Common myeloid progenitor, CD34-positive (primary cell): ENCODE measurements around the gene AFAP1L2.

Experiments used
- CTCF ChIA-PET: fragments of 350-600 bp; sonication (Branson Sonifier 250); formaldehyde crosslinking; loops from one replicate; lab custom pipeline; 2021; ENCODE audit warnings: antibody characterized with exemption; lab: Charles Lee
- POLR2A ChIA-PET: fragments of 350-600 bp; sonication (Branson Sonifier 250); formaldehyde crosslinking; loops from one replicate; lab custom pipeline; 2021; ENCODE audit warnings: antibody characterized with exemption; lab: Charles Lee
- DNase-seq, 3 donors: peaks; one replicate each; pipeline versions ENCODE4 v3.0.0 to v3.0.0-alpha.2; 2013
- H3K27ac ChIP-seq, 2 experiments: 1 replicate in 1 of 2; 2 replicates in 1 of 2; pipeline ENCODE4 v1.7.0; 2013; ENCODE audit warnings: inconsistent platforms in 2 of 2, low read length in 2 of 2, mild to moderate bottlenecking in 2 of 2, low read depth in 1 of 2, moderate library complexity in 1 of 2; ENCODE audit not compliant: severe bottlenecking in 2 of 2, insufficient read depth in 1 of 2, poor library complexity in 1 of 2
- H3K27me3 ChIP-seq, 5 experiments: replicated peaks in 2 of 5; 1 replicate in 3 of 5; 2 replicates in 2 of 5; pipeline versions ENCODE4 v1.6.1 to v1.7.0; 2013; ENCODE audit warnings: low read length in 4 of 5, mild to moderate bottlenecking in 2 of 5, moderate library complexity in 2 of 5, inconsistent platforms in 1 of 5; ENCODE audit not compliant: insufficient read depth in 5 of 5, control insufficient read depth in 4 of 5
- H3K36me3 ChIP-seq, 4 experiments: 1 replicate in 2 of 4; 2 replicates in 2 of 4; pipeline versions ENCODE4 v1.6.1 to v1.7.0; 2013; ENCODE audit warnings: low read length in 3 of 4, control low read depth in 1 of 4, mild to moderate bottlenecking in 1 of 4; ENCODE audit not compliant: control insufficient read depth in 4 of 4, insufficient read depth in 4 of 4
- H3K4me1 ChIP-seq, 4 experiments: 1 replicate in 3 of 4; 2 replicates in 1 of 4; pipeline versions ENCODE4 v1.6.1 to v1.7.1; 2013; ENCODE audit warnings: low read length in 3 of 4, mild to moderate bottlenecking in 3 of 4, control low read depth in 1 of 4, inconsistent platforms in 1 of 4, moderate library complexity in 1 of 4; ENCODE audit not compliant: control insufficient read depth in 4 of 4, insufficient read depth in 4 of 4; ENCODE audit errors: control extremely low read depth in 1 of 4
- H3K4me3 ChIP-seq, 7 experiments: 1 replicate in 4 of 7; 2 replicates in 3 of 7; pipeline versions ENCODE4 v1.5.1 to v1.7.0; 2013; ENCODE audit warnings: mild to moderate bottlenecking in 7 of 7, low read length in 6 of 7, moderate library complexity in 6 of 7, inconsistent platforms in 2 of 7, low read depth in 2 of 7, control low read depth in 1 of 7; ENCODE audit not compliant: insufficient read depth in 4 of 7, control insufficient read depth in 1 of 7; ENCODE audit errors: extremely low read depth in 1 of 7
- H3K9me3 ChIP-seq, 5 experiments: 1 replicate in 4 of 5; 2 replicates in 1 of 5; pipeline versions ENCODE4 v1.6.1 to v1.7.1; 2013; ENCODE audit warnings: low read length in 4 of 5, mild to moderate bottlenecking in 2 of 5, inconsistent platforms in 1 of 5, low read depth in 1 of 5, moderate library complexity in 1 of 5; ENCODE audit not compliant: control insufficient read depth in 4 of 5, insufficient read depth in 2 of 5; ENCODE audit errors: control extremely low read depth in 1 of 5
- WGBS: methylation state at CpG from one replicate; pipeline ENCODE4 v1.1.5; 2013; ENCODE audit not compliant: insufficient coverage; 5-methylcytosine and 5-hydroxymethylcytosine counted together

AFAP1L2 gene

DNA sequence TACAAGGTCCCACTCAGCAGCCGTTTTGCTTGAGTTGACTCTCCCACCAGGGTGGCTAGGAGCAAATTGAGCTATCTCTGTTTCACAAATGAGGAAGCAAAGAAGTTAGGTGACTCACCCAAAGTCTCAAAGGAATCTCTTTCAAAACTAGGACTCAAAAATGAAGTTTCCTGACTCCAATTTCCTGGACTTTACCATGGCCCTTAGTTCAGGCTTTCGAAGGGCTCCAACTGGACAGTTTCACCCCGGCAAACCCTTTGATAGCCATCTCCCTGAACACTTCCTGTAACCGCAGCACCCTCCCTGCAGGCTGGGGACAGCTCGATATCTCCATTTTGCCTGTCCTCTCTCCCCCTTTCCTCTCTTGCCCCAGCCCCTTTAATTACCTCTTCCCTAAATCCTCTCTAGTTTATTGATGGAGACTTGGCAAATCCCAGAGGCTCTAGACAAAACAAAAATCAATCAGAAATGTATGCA is 4.7 kb upstream of the AFAP1L2 start:
- Histone ChIP-seq H3K27ac (no peak overlapping the region), H3K36me3 (no peaks in the 10 kb centered on the region), H3K27me3 (peaks cover 0 to 21% (median 16%) of the 10 kb centered on the region in 5 experiments), H3K9me3 (peaks cover 0 to 3% (median 0%) of the 10 kb centered on the region in 5 experiments), H3K4me1 (peaks cover 0 to 20% (median 18%) of the 10 kb centered on the region in 4 experiments), H3K4me3 (no peak overlapping the region)
- ChIA-PET POLR2A (no interaction called here), CTCF (interaction anchor here (1.0 to 1.6 kb wide), 3 partner anchors 11 to 104 kb away, joined by 3 read pairs; no protein-coding TSS in a partner anchor)
- DNase-seq, result peak in 2 of 3 donors; percentile 26 to 34
- 66% methylated on average over 5 of the region's 5 CpGs for WGBS

DNA sequence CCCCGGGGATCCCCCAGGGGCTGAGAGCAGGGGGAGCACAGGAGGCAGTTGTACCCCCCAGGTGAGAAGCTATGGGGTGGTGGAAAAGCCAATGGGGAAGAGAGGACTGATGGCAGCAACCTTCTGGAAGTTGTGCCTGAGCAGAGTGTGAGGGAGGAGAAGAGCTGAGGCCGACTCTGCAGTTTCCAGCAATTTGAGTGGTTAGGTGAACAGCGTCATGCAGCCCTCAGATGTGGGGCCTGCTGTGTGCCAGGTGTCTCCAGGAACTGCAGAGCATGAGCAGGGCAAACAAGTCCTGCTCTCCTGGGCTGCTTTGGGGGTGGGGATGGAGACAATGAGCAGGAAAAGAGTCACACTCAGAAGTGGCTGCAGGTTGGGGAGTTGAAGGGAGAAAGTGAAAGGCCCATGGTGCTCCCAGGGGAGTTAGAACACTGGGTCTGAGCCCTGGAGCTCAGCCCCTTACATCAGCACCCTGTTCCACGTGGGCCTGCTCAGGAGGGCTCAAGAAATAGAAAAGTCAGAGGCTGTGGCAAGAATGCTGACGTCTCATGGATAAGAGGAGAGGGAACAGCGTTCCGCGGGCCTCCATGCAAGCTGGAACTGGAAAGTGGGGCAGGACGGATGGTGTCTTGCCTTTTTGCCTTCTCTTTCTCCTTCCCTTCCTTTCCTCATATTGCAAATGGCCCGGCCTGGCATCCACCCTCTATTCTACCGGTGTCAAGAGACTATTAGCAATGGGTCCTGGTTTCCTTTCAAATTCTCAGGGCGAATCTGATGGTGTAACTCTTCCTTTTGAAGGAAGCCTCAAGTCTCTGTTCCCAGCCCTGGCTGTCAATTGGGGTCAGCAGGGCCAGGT is 4.0 kb upstream of the AFAP1L2 start:
- 87% methylated on average over 10 of the region's 12 CpGs for WGBS
- Histone ChIP-seq H3K27ac (no peak overlapping the region), H3K27me3 (peaks cover 0 to 28% (median 16%) of the 10 kb centered on the region in 5 experiments), H3K4me1 (peaks cover 0 to 24% (median 23%) of the 10 kb centered on the region in 4 experiments), H3K4me3 (no peak overlapping the region), H3K36me3 (no peaks in the 10 kb centered on the region), H3K9me3 (peaks cover 0 to 3% (median 0%) of the 10 kb centered on the region in 5 experiments)
- CTCF ChIA-PET, result interaction anchor here (1.0 to 1.6 kb wide), 4 partner anchors 10 to 105 kb away, joined by 3 read pairs; no protein-coding TSS in a partner anchor
- DNase-seq, result no peak
- POLR2A ChIA-PET, result no interaction called here

DNA sequence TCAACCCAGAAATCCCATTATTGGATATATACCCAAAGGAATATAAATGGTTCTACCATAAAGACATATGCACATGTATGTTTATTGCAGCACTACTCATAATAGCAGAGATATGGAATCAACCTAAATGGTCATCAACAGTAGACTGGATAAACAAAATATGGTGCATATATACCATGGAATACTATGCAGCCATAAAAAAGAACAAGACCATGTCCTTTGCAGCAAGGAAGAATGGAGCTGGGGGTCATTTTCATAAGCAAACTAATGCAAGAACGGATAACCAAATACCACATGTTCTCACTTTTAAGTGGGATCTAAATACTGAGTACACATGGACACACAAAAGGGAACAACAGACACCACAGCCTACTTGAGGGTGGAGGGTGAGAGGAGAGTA is 2.2 kb upstream of the AFAP1L2 start:
- Histone ChIP-seq H3K4me3 (no peak overlapping the region), H3K27ac (no peak overlapping the region), H3K36me3 (no peaks in the 10 kb centered on the region), H3K9me3 (peaks cover 0 to 3% (median 0%) of the 10 kb centered on the region in 5 experiments), H3K4me1 (peaks cover 3 to 23% (median 22%) of the 10 kb centered on the region in 4 experiments), H3K27me3 (peaks cover 0 to 43% (median 24%) of the 10 kb centered on the region in 5 experiments)
- ChIA-PET CTCF (interaction anchor here (1.7 kb wide), 1 partner anchor 102 kb away, joined by 7 read pairs; no protein-coding TSS in a partner anchor), POLR2A (no interaction called here)
- no peak for DNase-seq
- WGBS, result no CpG with 5 or more reads among the region's 1 CpG

DNA sequence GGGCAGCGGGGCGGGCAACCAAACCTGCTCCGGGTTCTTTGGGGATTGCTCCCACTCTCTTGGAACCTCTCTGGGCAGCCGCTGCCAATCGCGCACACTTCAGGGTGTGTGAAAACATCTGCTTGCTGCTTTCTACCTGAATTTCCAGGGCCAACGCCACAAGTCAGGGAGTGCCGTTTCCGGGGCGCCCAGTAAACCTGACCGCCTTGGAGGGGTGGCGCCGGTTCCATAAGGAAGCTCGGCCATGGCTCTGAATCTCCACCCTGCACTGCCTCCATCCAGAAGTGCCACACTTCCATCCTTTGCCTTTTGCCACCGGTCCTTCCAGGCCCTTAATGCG is 679 bp upstream of the AFAP1L2 start:
- no peaks in the 10 kb centered on the region for H3K36me3 ChIP-seq
- peaks cover 0 to 52% (median 32%) of the 10 kb centered on the region in 5 experiments for H3K27me3 ChIP-seq
- H3K27ac ChIP-seq, result no peak overlapping the region
- POLR2A ChIA-PET, result no interaction called here
- DNase-seq, result no peak
- H3K9me3 ChIP-seq, result no peaks in the 10 kb centered on the region
- WGBS, result 45% methylated on average over 14 of the region's 16 CpGs
- H3K4me3 ChIP-seq, result peak overlapping the region in 1 of 7 experiments; percentile 61
- CTCF ChIA-PET, result interaction anchor here (1.7 kb wide), 1 partner anchor 101 kb away, joined by 7 read pairs; no protein-coding TSS in a partner anchor
- peaks cover 3 to 23% (median 22%) of the 10 kb centered on the region in 4 experiments for H3K4me1 ChIP-seq

DNA sequence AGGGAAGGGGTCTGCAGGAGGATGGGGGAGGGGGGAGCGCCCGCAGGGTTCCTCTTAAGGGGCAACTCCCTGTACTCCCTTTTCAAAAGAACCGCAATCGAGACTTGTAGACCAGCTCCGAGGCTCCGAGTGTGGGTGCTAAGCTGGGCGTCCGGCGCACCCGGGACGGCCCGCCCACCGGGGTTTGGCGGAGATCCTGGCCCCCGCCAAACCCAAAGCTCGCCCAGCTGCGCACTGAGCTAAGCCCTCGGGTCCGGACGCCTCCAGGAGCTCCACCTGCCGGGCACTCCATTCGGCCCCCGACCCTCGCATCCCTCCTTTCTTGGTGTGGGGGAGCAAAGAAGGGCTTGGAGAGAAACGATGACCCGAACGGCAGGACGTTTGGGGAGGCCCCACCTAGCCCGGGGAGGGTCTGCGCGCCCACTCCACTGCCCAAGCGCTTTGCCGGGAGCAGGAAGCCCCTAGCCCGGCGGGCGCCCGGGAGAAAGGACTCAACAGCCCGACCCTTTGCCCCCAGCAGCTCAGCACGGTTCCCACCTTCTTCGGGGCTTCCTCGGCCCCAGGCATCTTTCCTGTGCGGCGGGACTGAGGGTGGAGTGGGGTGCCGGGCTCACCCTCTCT is 651 bp downstream of the AFAP1L2 start:
- WGBS, result under 1% methylated on average over 25 of the region's 44 CpGs
- peak in 2 of 3 donors; percentile 25 to 42 for DNase-seq
- Histone ChIP-seq H3K4me3 (peak overlapping the region; percentile 13 to 78 (median 58)), H3K36me3 (no peaks in the 10 kb centered on the region), H3K4me1 (peaks cover 3 to 23% (median 22%) of the 10 kb centered on the region in 4 experiments), H3K27me3 (peaks cover 0 to 63% (median 36%) of the 10 kb centered on the region in 5 experiments), H3K9me3 (no peaks in the 10 kb centered on the region), H3K27ac (no peak overlapping the region)
- ChIA-PET POLR2A (no interaction called here), CTCF (interaction anchor here (1.0 to 1.6 kb wide), 8 partner anchors 9 to 99 kb away, joined by 3 to 7 read pairs (median 4); no protein-coding TSS in a partner anchor)

DNA sequence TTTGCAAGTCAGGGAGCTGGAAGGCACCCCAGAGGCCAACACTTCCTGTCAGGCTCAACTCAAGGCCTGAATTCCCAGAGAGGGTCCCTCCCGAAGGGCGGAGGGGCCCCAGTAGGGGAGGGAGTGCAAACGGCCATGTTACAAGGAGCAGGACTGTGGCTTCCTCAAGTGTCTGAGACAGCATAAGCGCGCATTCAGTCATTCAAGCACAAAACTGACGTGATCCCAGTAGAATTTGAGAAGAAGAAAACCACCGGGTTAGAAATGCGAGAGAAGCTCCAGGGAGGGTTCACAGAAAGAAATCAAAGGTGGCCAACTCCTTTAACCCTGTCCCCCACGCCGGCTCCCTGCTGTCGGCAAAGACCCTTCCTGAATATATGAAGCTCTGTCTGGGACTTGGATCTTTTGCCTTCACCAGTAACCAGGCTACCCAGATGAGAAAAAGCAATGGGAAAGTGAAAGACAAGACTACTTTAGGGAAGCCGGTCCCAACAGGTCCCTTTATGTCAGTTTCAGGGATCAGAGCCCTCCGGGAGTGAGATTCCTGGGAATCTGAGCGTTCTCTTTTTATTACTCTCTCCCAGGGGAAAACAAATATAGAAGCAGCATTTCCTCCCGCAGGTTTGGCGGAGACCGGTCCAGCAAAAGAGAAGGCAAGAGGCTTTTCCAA is 1.3 kb downstream of the AFAP1L2 start:
- peak in 2 of 3 donors; percentile 51 to 56 for DNase-seq
- Histone ChIP-seq H3K36me3 (no peaks in the 10 kb centered on the region), H3K4me1 (peaks cover 3 to 25% (median 22%) of the 10 kb centered on the region in 4 experiments), H3K27ac (no peak overlapping the region), H3K4me3 (peak overlapping the region in 6 of 7 experiments; percentile 33 to 78 (median 60)), H3K9me3 (no peaks in the 10 kb centered on the region), H3K27me3 (peaks cover 0 to 63% (median 38%) of the 10 kb centered on the region in 5 experiments)
- WGBS, result 2% methylated on average over 12 of the region's 17 CpGs
- POLR2A ChIA-PET, result interaction anchor here (0.6 kb wide), 1 partner anchor 175 kb away, joined by 3 read pairs; no protein-coding TSS in a partner anchor
- CTCF ChIA-PET, result interaction anchor here (0.5 to 1.6 kb wide), 9 partner anchors 8 to 98 kb away, joined by 3 to 7 read pairs (median 3); no protein-coding TSS in a partner anchor
